PC-9 (cell line): Measurements from ENCODE around the gene TRIM5.

ENCODE experiments used
- CTCF ChIP-seq: fragments of 200-600 bp; sonication (generic); conservative IDR thresholded peaks from 2 replicates; pipeline ENCODE4 v1.6.1; 2017; ENCODE audit warnings: mixed run types, antibody characterized with exemption, mild to moderate bottlenecking, moderate library complexity
- EZH2 ChIP-seq: fragments of 200-600 bp; sonication (generic); IDR thresholded peaks from 2 replicates; pipeline ENCODE4 v1.8.0; 2017; ENCODE audit warnings: antibody characterized with exemption, low read depth

DNA sequence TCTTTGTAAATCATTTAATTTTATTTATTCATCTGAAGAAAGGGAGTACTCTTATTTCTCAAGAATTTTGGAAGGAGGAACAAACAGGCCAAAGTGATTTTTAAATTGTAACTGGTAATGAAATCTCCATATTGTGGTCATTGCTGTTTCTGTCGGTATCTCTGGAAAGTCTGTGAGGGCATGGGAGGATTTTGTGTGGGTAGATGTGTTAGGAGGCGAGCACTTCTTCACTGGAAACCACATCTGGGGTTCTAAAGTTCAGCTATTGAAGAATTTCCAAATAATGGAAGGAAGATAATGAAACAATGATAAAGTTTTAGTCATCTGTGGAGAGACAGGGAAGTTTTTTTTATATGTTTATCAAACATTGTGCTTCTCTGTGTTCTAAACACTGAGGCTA is 53.5 kb downstream of the TRIM5 start:
- no peak for TF ChIP-seq CTCF
- no peak for TF ChIP-seq EZH2
